OCI-LY1 (cell line): Measurements from ENCODE around the gene ADAMTS15.

Experiments used
- H2AFZ ChIP-seq: fragments of 200-600 bp; sonication (generic), shearing (Covaris generic); 2 replicates; pipeline ENCODE4 v1.6.0; 2014; ENCODE audit warnings: antibody characterized with exemption, mild to moderate bottlenecking, low read length
- H3F3A ChIP-seq: fragments of 200-600 bp; sonication (generic), shearing (Covaris generic); 2 replicates; pipeline ENCODE4 v1.6.0; 2014; ENCODE audit warnings: mild to moderate bottlenecking, antibody characterized with exemption, low read length, moderate library complexity; ENCODE audit not compliant: insufficient read depth
- H3K27ac ChIP-seq: fragments of 200-600 bp; sonication (generic); 2 replicates; pipeline ENCODE4 v1.5.1; 2014; ENCODE audit warnings: low read length, mixed run types, mild to moderate bottlenecking, low read depth; ENCODE audit not compliant: poor library complexity, severe bottlenecking
- H3K27me3 ChIP-seq: fragments of 200-600 bp; sonication (generic); 2 replicates; pipeline ENCODE4 v1.6.0; 2014; ENCODE audit warnings: antibody characterized with exemption, mild to moderate bottlenecking, low read length, moderate library complexity; ENCODE audit not compliant: insufficient read depth
- H3K36me3 ChIP-seq: fragments of 200-600 bp; sonication (generic); 2 replicates; pipeline ENCODE4 v1.6.1; 2014; ENCODE audit warnings: mild to moderate bottlenecking, antibody characterized with exemption, low read length, moderate library complexity, mixed read lengths; ENCODE audit not compliant: insufficient read depth
- H3K4me1 ChIP-seq: fragments of 200-600 bp; sonication (generic); 2 replicates; pipeline ENCODE4 v1.5.1; 2014; ENCODE audit warnings: mild to moderate bottlenecking, low read length, moderate library complexity; ENCODE audit not compliant: insufficient read depth, severe bottlenecking
- H3K4me2 ChIP-seq: fragments of 200-600 bp; sonication (generic), shearing (Covaris generic); 2 replicates; pipeline ENCODE4 v1.6.1; 2014; ENCODE audit warnings: low read length
- H3K4me3 ChIP-seq: fragments of 200-600 bp; sonication (generic); 2 replicates; pipeline ENCODE4 v1.5.1; 2014; ENCODE audit warnings: low read length, low read depth, mild to moderate bottlenecking, mixed read lengths; ENCODE audit not compliant: poor library complexity, severe bottlenecking
- H3K79me2 ChIP-seq: fragments of 200-600 bp; shearing (Covaris generic); 2 replicates; pipeline ENCODE4 v1.6.1; 2016; ENCODE audit warnings: mixed run types, low read length, mixed read lengths; ENCODE audit not compliant: insufficient read depth
- H3K9ac ChIP-seq: fragments of 200-600 bp; sonication (generic), shearing (Covaris generic); 2 replicates; pipeline ENCODE4 v1.6.1; 2014; ENCODE audit warnings: mild to moderate bottlenecking, low read length, mixed read lengths
- H3K9me2 ChIP-seq: fragments of 200-600 bp; sonication (generic), shearing (Covaris generic); 2 replicates; pipeline ENCODE4 v1.6.1; 2014; ENCODE audit warnings: low read depth, mild to moderate bottlenecking, low read length, mixed read lengths
- H3K9me3 ChIP-seq: fragments of 200-600 bp; shearing (Covaris generic); 2 replicates; pipeline ENCODE4 v1.6.1; 2014; ENCODE audit warnings: low read length, mixed read lengths
- H4K20me1 ChIP-seq: fragments of 200-600 bp; sonication (generic), shearing (Covaris generic); 2 replicates; pipeline ENCODE4 v1.6.0; 2016; ENCODE audit warnings: mild to moderate bottlenecking, low read length; ENCODE audit not compliant: insufficient read depth
- CTCF ChIP-seq: fragments of 200-600 bp; sonication (generic), shearing (Covaris generic); IDR thresholded peaks from 2 replicates; pipeline ENCODE4 v1.5.1; 2017; ENCODE audit warnings: mild to moderate bottlenecking, antibody characterized with exemption, low read length, moderate library complexity, mixed read lengths
- EZH2 ChIP-seq: fragments of 200-600 bp; sonication (generic), shearing (Covaris generic); IDR thresholded peaks from 2 replicates; pipeline ENCODE4 v1.8.0; 2017; ENCODE audit warnings: borderline replicate concordance, mixed run types, mild to moderate bottlenecking, antibody characterized with exemption, low read length, moderate library complexity, mixed read lengths

The ADAMTS15 gene

GRCh38 chr11:130402570-130402969 lies 45.9 kb upstream of the ADAMTS15 start:
- H3K4me2 ChIP-seq: no peak overlapping the region
- no peaks in the 10 kb centered on the region for H3K27me3 ChIP-seq
- no peak overlapping the region for H2AFZ ChIP-seq
- H3K4me3 ChIP-seq: no peak overlapping the region
- H3K79me2 ChIP-seq: no peaks in the 10 kb centered on the region
- no peak overlapping the region for H3K27ac ChIP-seq
- H3K36me3 ChIP-seq: no peaks in the 10 kb centered on the region
- no peaks in the 10 kb centered on the region for H3F3A ChIP-seq
- no peaks in the 10 kb centered on the region for H3K4me1 ChIP-seq
- no peaks in the 10 kb centered on the region for H4K20me1 ChIP-seq
- H3K9me3 ChIP-seq: no peaks in the 10 kb centered on the region
- H3K9ac ChIP-seq: no peak overlapping the region
- H3K9me2 ChIP-seq: no peaks in the 10 kb centered on the region
- TF ChIP-seq EZH2 (no peak), CTCF (no peak)

- H3K79me2 ChIP-seq: no peaks in the 10 kb centered on the region
- no peak for TF ChIP-seq EZH2
- no peak for TF ChIP-seq CTCF
- H3K27ac ChIP-seq: no peak overlapping the region
- no peaks in the 10 kb centered on the region for H3K9me2 ChIP-seq
- no peaks in the 10 kb centered on the region for H4K20me1 ChIP-seq
- H3K4me2 ChIP-seq: no peak overlapping the region
- H3K9ac ChIP-seq: no peak overlapping the region
- H3K9me3 ChIP-seq: no peaks in the 10 kb centered on the region
- no peaks in the 10 kb centered on the region for H3K4me1 ChIP-seq
- no peak overlapping the region for H3K4me3 ChIP-seq
- no peaks in the 10 kb centered on the region for H3K27me3 ChIP-seq
- no peak overlapping the region for H2AFZ ChIP-seq
- H3K36me3 ChIP-seq: no peaks in the 10 kb centered on the region
- no peaks in the 10 kb centered on the region for H3F3A ChIP-seq
Observed at GRCh38 chr11:130403271-130403804, 45.1 kb upstream of the ADAMTS15 start.

GRCh38 chr11:130403967-130404366 lies 44.5 kb upstream of the ADAMTS15 start:
- no peaks in the 10 kb centered on the region for H3F3A ChIP-seq

More at GRCh38 chr11:130403967-130404366, 44.5 kb upstream of the ADAMTS15 start:
- Histone ChIP-seq H3K9ac (no peak overlapping the region), H3K36me3 (no peaks in the 10 kb centered on the region), H3K9me2 (no peaks in the 10 kb centered on the region), H3K79me2 (no peaks in the 10 kb centered on the region), H3K27me3 (no peaks in the 10 kb centered on the region), H3K4me2 (no peak overlapping the region), H4K20me1 (no peaks in the 10 kb centered on the region), H3K27ac (no peak overlapping the region), H2AFZ (no peak overlapping the region), H3K9me3 (no peaks in the 10 kb centered on the region), H3K4me1 (no peaks in the 10 kb centered on the region), H3K4me3 (no peak overlapping the region)
- TF ChIP-seq EZH2 (no peak), CTCF (no peak)
